CD14-positive monocyte (primary cell): ENCODE measurements around the gene ICAM2. TPM values are rescaled to one million over a fixed set of nuclear protein-coding genes. Genes with fewer than 3 reads are reported as not detected.

Experiments
- DNase-seq, 3 donors: peaks; one replicate each; pipeline ENCODE4 v3.0.0-alpha.2; 2011 to 2022
- H2AFZ ChIP-seq: 2 replicates; pipeline ENCODE4 v1.6.0; 2012; ENCODE audit warnings: mild to moderate bottlenecking, low read depth, low read length, inconsistent platforms; ENCODE audit not compliant: insufficient read depth, poor library complexity, severe bottlenecking
- H3K27ac ChIP-seq, 2 donors: 1 replicate in 1 of 2; 2 replicates in 1 of 2; pipeline ENCODE4 v1.5.1; 2012 to 2013; ENCODE audit warnings: low read length in 2 of 2, control low read depth in 1 of 2, inconsistent platforms in 1 of 2, low read depth in 1 of 2, mild to moderate bottlenecking in 1 of 2
- H3K27me3 ChIP-seq, 2 donors: one replicate each; pipeline versions ENCODE4 v1.6.0 to v1.6.1; 2011 to 2013; ENCODE audit warnings: low read length in 2 of 2; ENCODE audit not compliant: control insufficient read depth in 2 of 2, insufficient read depth in 2 of 2
- H3K36me3 ChIP-seq, 2 donors: replicated peaks in 1 of 2; 1 replicate in 1 of 2; 2 replicates in 1 of 2; pipeline versions ENCODE4 v1.5.1 to v1.6.1; 2012 to 2013; ENCODE audit warnings: low read length in 2 of 2, control low read depth in 1 of 2, inconsistent platforms in 1 of 2, mild to moderate bottlenecking in 1 of 2; ENCODE audit not compliant: insufficient read depth in 2 of 2, control insufficient read depth in 1 of 2
- H3K4me1 ChIP-seq, 2 donors: 1 replicate in 1 of 2; 2 replicates in 1 of 2; pipeline versions ENCODE4 v1.5.1 to v1.6.1; 2012 to 2013; ENCODE audit warnings: low read length in 2 of 2, control low read depth in 1 of 2, inconsistent platforms in 1 of 2, mild to moderate bottlenecking in 1 of 2, moderate library complexity in 1 of 2; ENCODE audit not compliant: insufficient read depth in 2 of 2, control insufficient read depth in 1 of 2
- H3K4me2 ChIP-seq: replicated peaks from 2 replicates; pipeline ENCODE3; 2012; ENCODE audit warnings: low read length, moderate library complexity, mild to moderate bottlenecking; ENCODE audit not compliant: poor library complexity, severe bottlenecking; ENCODE audit errors: extremely low read depth
- H3K4me3 ChIP-seq, 3 experiments: fragments of 200-600 bp in 1 of 3; sonication (generic) in 1 of 3; replicated peaks in 1 of 3; 1 replicate in 2 of 3; 2 replicates in 1 of 3; pipeline ENCODE4 v1.5.1; 2011 to 2013; ENCODE audit warnings: low read length in 3 of 3, mild to moderate bottlenecking in 3 of 3, control low read depth in 2 of 3, low read depth in 2 of 3, inconsistent platforms in 1 of 3, moderate library complexity in 1 of 3
- H3K79me2 ChIP-seq: 2 replicates; pipeline ENCODE4 v1.6.0; 2012; ENCODE audit warnings: mild to moderate bottlenecking, control low read depth, inconsistent platforms, low read length, moderate library complexity; ENCODE audit not compliant: insufficient read depth
- H3K9ac ChIP-seq: 2 replicates; pipeline ENCODE4 v1.6.0; 2017; ENCODE audit warnings: low read length, mild to moderate bottlenecking; ENCODE audit not compliant: insufficient read depth, poor library complexity, severe bottlenecking
- H3K9me3 ChIP-seq, 2 donors: replicated peaks in 1 of 2; 1 replicate in 1 of 2; 2 replicates in 1 of 2; pipeline versions ENCODE4 v1.5.1 to v1.6.1; 2012 to 2013; ENCODE audit warnings: low read length in 2 of 2, control low read depth in 1 of 2; ENCODE audit not compliant: control insufficient read depth in 1 of 2, insufficient read depth in 1 of 2
- H4K20me1 ChIP-seq: 2 replicates; pipeline ENCODE4 v1.6.0; 2012; ENCODE audit warnings: mild to moderate bottlenecking, low read length, control low read depth, moderate library complexity; ENCODE audit not compliant: insufficient read depth
- H3K27ac Mint-ChIP-seq, 7 donors: one replicate each; pipeline ENCODE4 v1.8.0; 2020; ENCODE audit warnings: mild to moderate bottlenecking in 7 of 7, mixed read lengths in 7 of 7, moderate library complexity in 6 of 7, inconsistent platforms in 2 of 7
- H3K27me3 Mint-ChIP-seq, 3 donors: one replicate each; pipeline ENCODE4 v1.8.0; 2021 to 2022; ENCODE audit warnings: low read depth in 3 of 3, mild to moderate bottlenecking in 3 of 3, mixed read lengths in 3 of 3, moderate library complexity in 3 of 3, inconsistent platforms in 1 of 3
- H3K36me3 Mint-ChIP-seq, 2 donors: one replicate each; pipeline ENCODE4 v1.8.0; 2020; ENCODE audit warnings: mixed read lengths in 2 of 2, inconsistent platforms in 1 of 2, mild to moderate bottlenecking in 1 of 2
- H3K4me1 Mint-ChIP-seq: one replicate; pipeline ENCODE4 v1.8.0; 2020; ENCODE audit warnings: mild to moderate bottlenecking, mixed read lengths
- H3K4me3 Mint-ChIP-seq, 2 donors: one replicate each; pipeline ENCODE4 v1.8.0; 2020; ENCODE audit warnings: mild to moderate bottlenecking in 2 of 2, mixed read lengths in 2 of 2, moderate library complexity in 1 of 2
- H3K9me3 Mint-ChIP-seq, 7 donors: one replicate each; pipeline ENCODE4 v1.8.0; 2020 to 2022; ENCODE audit warnings: mixed read lengths in 7 of 7, mild to moderate bottlenecking in 6 of 7, moderate library complexity in 6 of 7, inconsistent platforms in 2 of 7
- whole genome bisulfite sequencing: methylation state at CpG from one replicate; pipeline ENCODE4 v1.1.5; 2013; ENCODE audit warnings: missing lambda C conversion rate; ENCODE audit not compliant: insufficient coverage; 5-methylcytosine and 5-hydroxymethylcytosine counted together
- intact Hi-C, 2 donors: fragments of 100-400 bp; cut with micrococcal nuclease; formaldehyde crosslinking; loops; one replicate each; pipeline versions ENCODE4 v1.15.0 to v1.15.1; 2023
- polyA plus RNA-seq, 3 donors: library from polyadenylated mRNA; depleted of rRNA in 1 of 3; unstranded in 2 of 3; stranded (reverse) in 1 of 3; fragments of 300-500 nt in 2 of 3; fragments of >200 nt in 1 of 3; fragmentation: Illumina TruSeq in 2 of 3; gene quantifications; 1 replicate in 2 of 3; 2 replicates in 1 of 3; pipeline ENCODE4 v1.2.3, GENCODE V29; 2012 to 2021
- TF ChIP-seq, protein P1 (sequence below): fragments of 200-600 bp; IDR thresholded peaks from one replicate; pipeline ENCODE4 v1.8.0; 2022; ENCODE audit warnings: antibody characterized with exemption, mild to moderate bottlenecking

ICAM2 gene
- polyA plus RNA-seq, 3 donors = 111 to 186 (median 174) TPM

DNA sequence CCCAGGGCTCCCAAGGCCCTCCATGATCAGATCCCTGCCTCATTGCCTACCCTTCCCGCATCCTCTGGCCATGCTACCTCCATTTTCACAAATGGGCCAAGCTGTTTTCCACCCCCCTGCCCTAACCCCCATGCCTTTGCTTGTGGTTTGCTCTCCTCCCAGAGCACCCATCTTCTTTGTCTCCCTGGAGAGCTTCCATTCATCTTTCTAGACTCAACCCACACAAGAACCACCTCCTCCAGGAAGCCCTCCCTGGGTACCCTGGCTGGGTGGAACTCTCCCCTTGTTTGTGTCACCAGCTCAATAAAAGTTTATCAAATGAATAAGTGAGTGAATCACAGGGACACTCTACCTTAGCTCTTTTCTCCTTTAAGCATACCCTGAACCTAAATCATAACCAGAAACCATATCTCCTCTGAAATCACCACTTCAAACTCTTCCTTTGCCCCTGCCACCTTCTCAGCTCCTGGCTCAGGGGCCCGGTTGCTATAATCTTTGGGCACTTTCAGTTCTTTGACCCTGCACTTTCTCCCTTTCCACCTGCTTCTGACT lies 44.8 kb downstream of the ICAM2 start:
- Mint-ChIP-seq H3K27me3 (peaks cover 2 to 10% (median 3%) of the 10 kb centered on the region in 3 donors), H3K27ac (no peak overlapping the region), H3K4me3 (no peak overlapping the region), H3K9me3 (peaks cover 0 to 1% (median 0%) of the 10 kb centered on the region in 7 donors), H3K4me1 (peaks cover 10% of the 10 kb centered on the region), H3K36me3 (no peaks in the 10 kb centered on the region)
- Histone ChIP-seq H4K20me1 (no peaks in the 10 kb centered on the region), H3K36me3 (no peaks in the 10 kb centered on the region), H3K27ac (no peak overlapping the region), H3K9me3 (no peaks in the 10 kb centered on the region), H3K4me3 (no peak overlapping the region), H3K27me3 (no peaks in the 10 kb centered on the region), H3K4me2 (no peak overlapping the region), H3K4me1 (no peaks in the 10 kb centered on the region), H3K9ac (no peak overlapping the region), H3K79me2 (no peaks in the 10 kb centered on the region), H2AFZ (no peak overlapping the region)
- no peak for DNase-seq
- WGBS = 88% methylated on average over 2 of the region's 2 CpGs
- TF ChIP-seq, protein P1, sequence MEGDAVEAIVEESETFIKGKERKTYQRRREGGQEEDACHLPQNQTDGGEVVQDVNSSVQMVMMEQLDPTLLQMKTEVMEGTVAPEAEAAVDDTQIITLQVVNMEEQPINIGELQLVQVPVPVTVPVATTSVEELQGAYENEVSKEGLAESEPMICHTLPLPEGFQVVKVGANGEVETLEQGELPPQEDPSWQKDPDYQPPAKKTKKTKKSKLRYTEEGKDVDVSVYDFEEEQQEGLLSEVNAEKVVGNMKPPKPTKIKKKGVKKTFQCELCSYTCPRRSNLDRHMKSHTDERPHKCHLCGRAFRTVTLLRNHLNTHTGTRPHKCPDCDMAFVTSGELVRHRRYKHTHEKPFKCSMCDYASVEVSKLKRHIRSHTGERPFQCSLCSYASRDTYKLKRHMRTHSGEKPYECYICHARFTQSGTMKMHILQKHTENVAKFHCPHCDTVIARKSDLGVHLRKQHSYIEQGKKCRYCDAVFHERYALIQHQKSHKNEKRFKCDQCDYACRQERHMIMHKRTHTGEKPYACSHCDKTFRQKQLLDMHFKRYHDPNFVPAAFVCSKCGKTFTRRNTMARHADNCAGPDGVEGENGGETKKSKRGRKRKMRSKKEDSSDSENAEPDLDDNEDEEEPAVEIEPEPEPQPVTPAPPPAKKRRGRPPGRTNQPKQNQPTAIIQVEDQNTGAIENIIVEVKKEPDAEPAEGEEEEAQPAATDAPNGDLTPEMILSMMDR = no peak
- intact Hi-C loops = no loop called here

DNA sequence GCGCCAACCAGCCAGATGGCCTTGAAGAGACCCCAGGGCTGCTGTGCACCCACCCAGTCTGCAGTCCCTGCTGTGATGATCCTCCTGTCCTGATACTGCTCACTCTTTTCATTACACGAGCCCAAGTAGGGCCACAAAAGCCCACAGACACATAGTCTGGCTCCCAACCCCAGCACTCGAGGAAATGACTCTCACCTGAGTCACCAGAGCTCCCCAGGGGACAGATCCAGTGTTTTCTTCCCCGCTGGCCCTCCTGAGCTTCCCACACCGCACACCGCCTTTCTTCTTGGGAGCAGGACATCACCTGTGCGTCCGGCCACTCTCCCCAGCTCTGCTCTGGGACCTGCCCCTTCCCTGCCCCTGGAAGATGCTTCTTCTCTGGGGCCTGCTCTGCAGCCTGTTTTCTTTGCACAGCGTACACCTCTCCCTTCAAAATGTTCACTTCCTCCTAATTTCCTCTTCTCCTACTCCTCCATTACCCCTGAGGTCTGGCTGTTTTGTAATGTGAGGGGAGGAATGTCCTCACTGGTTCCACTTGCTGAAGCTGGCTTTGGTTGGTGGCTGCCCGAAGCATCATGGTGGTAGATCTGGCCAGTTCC lies 45.7 kb downstream of the ICAM2 start:
- no peaks in the 10 kb centered on the region for H3K4me1 ChIP-seq
- peak overlapping the region in 2 of 7 donors; percentile 2 to 42 for H3K27ac Mint-ChIP-seq
- intact Hi-C loops = no loop called here
- H3K9me3 ChIP-seq = no peaks in the 10 kb centered on the region
- no peaks in the 10 kb centered on the region for H4K20me1 ChIP-seq
- H3K4me3 ChIP-seq = no peak overlapping the region
- H3K36me3 Mint-ChIP-seq = no peaks in the 10 kb centered on the region
- H3K4me3 Mint-ChIP-seq = no peak overlapping the region
- TF ChIP-seq, protein P1 = no peak
- H3K79me2 ChIP-seq = no peaks in the 10 kb centered on the region
- H3K27me3 Mint-ChIP-seq = peaks cover 2 to 11% (median 4%) of the 10 kb centered on the region in 3 donors
- H2AFZ ChIP-seq = no peak overlapping the region
- 87% methylated on average over 8 of the region's 10 CpGs for WGBS
- H3K27me3 ChIP-seq = no peaks in the 10 kb centered on the region
- no peak overlapping the region for H3K9ac ChIP-seq
- H3K9me3 Mint-ChIP-seq = peaks cover 0 to 1% (median 0%) of the 10 kb centered on the region in 7 donors
- H3K27ac ChIP-seq = no peak overlapping the region
- peaks cover 10% of the 10 kb centered on the region for H3K4me1 Mint-ChIP-seq
- no peaks in the 10 kb centered on the region for H3K36me3 ChIP-seq
- DNase-seq = no peak
- H3K4me2 ChIP-seq = no peak overlapping the region
